Mucosa of descending colon (tissue), 3 donors: Measurements from ENCODE around the gene CCDC127. TPM values are rescaled to one million over a fixed set of nuclear protein-coding genes. Genes with fewer than 3 reads are reported as not detected.

ENCODE experiments used
- ATAC-seq: fragments of 200-7000 bp; cut with Tn5 transposase; one replicate; pipeline ENCODE4 v1.9.1; 2020; ENCODE audit warnings: mild to moderate bottlenecking, moderate library complexity
- DNase-seq, 3 donors: peaks; one replicate each; pipeline ENCODE4 v3.0.0-alpha.2; 2020
- H3K36me3 ChIP-seq: fragments of 200-600 bp; one replicate; pipeline ENCODE4 v1.8.0; 2021; ENCODE audit warnings: low read depth, mild to moderate bottlenecking
- H3K4me1 ChIP-seq: fragments of 200-600 bp; one replicate; pipeline ENCODE4 v1.8.0; 2021; ENCODE audit warnings: low read depth, mild to moderate bottlenecking
- H3K4me3 ChIP-seq: fragments of 200-600 bp; one replicate; pipeline ENCODE4 v1.8.0; 2021; ENCODE audit warnings: mild to moderate bottlenecking
- H3K9me3 ChIP-seq: fragments of 200-600 bp; one replicate; pipeline ENCODE4 v1.8.0; 2021; ENCODE audit warnings: mild to moderate bottlenecking
- CTCF ChIP-seq: fragments of 200-600 bp; IDR thresholded peaks from one replicate; pipeline ENCODE4 v1.8.0; 2022; ENCODE audit warnings: antibody characterized with exemption, mild to moderate bottlenecking
- intact Hi-C, 2 donors: fragments of 100-400 bp; cut with DNase I in 1 of 2; cut with micrococcal nuclease in 1 of 2; formaldehyde crosslinking; loops; one replicate each; pipeline versions ENCODE4 v1.11.0 to v1.11.1; 2022; cut with DNase I, micrococcal nuclease
- total RNA-seq, 3 donors: library from RNA; stranded (reverse); fragmentation: NEBNext Ultra II Directional in 2 of 3; extraction: Animal tissue kit (Norgen Biotek cat#: 25700) in 2 of 3; gene quantifications; one replicate each; pipeline versions ENCODE4 v1.2.1 to v1.2.4, GENCODE V29; 2021 to 2023
- donor health status: DM: no; HTN: no; CAD: no; lungs with moderate emphysema.
- donor health status: DM: no; HTN: no; CAD: no.
- donor health status: DM: no; HTN: yes; CAD: no.

CCDC127 gene
- total RNA-seq, 3 donors from 2014 or later: 3.5 to 9.8 (median 4.7) TPM

- H3K4me1 ChIP-seq: peaks cover 11% of the 10 kb centered on the region
- no peaks in the 10 kb centered on the region for H3K9me3 ChIP-seq
- no peak for DNase-seq
- no peak overlapping the region for H3K4me3 ChIP-seq
- intact Hi-C loops: no loop called here
- no peaks in the 10 kb centered on the region for H3K36me3 ChIP-seq
- TF ChIP-seq CTCF: no peak
- no peak for ATAC-seq
Observed at GRCh38 chr5:192691-192969, 25.3 kb downstream of the CCDC127 start.

- peaks cover 11% of the 10 kb centered on the region for H3K4me1 ChIP-seq
- intact Hi-C loops: no loop called here
- no peaks in the 10 kb centered on the region for H3K9me3 ChIP-seq
- H3K36me3 ChIP-seq: no peaks in the 10 kb centered on the region
- DNase-seq (no peak), ATAC-seq (no peak)
- no peak overlapping the region for H3K4me3 ChIP-seq
- TF ChIP-seq CTCF: no peak
Observed at GRCh38 chr5:191949-192690, 25.8 kb downstream of the CCDC127 start.

DNA sequence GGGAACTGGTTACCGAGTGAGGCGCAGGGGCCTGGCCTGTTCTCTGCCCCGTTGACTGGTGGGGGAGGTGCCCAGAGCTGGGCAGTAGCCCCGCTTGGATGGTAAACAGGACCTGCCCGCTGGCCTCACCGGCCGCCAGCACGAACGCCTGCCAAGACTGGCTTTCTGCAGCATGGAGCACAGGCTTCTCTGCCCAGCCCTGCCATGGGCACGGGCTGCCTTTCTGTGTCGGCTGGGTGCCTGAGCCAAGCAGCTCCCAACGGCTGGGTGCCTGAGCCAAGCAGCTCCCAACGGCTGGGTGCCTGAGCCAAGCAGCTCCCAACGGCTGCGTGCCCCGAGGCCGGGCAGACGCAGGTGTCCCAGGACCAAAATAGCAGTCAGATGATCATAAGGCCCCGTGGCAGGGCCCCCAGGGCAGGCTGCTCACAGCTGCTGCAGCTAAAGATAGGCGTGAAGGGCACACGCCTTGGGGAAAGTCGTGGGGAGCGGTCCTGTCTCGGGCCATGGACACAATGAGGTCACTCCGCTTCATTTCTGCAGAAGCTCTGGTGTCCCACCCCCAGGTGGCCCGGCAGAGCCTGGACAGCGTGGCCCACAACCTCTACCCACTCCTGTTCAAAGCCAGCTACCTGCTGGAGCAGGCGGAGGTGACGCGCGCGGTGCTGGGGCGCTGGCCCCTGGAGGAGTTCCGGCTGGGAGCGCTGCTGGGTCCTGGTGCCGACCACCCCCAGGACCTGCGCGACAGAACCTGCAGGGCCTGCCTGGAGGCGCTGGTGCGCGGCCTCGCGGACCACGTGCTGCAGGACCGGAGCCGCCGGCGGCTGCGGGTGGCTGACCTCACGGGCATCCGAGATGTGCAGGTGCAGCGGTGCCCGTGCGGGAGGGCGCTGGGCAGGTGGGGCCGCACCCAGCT is 26.7 kb downstream of the CCDC127 start, which contains the start of gene LRRC14B:
TSS of gene LRRC14B (plus strand) at position 460 of the 913 bp plus-strand sequence. CDS start at position 504, 44 bp downstream.
- Histone ChIP-seq H3K9me3 (no peaks in the 10 kb centered on the region), H3K4me3 (no peak within 1 kb of the TSS), H3K4me1 (peaks cover 11% of the 10 kb centered on the region), H3K36me3 (no peaks in the 10 kb centered on the region)
- ATAC-seq: peak; percentile 17
- no peak for TF ChIP-seq CTCF
- intact Hi-C loops: no loop called here
- DNase-seq: peak in 1 of 3 donors; percentile 39

- intact Hi-C loops: no loop called here
- DNase-seq: no peak
- Histone ChIP-seq H3K4me3 (no peak overlapping the region), H3K9me3 (no peaks in the 10 kb centered on the region), H3K36me3 (no peaks in the 10 kb centered on the region), H3K4me1 (peaks cover 11% of the 10 kb centered on the region)
- no peak for TF ChIP-seq CTCF
- no peak for ATAC-seq
Observed at GRCh38 chr5:190366-191035, 27.5 kb downstream of the CCDC127 start.

DNA sequence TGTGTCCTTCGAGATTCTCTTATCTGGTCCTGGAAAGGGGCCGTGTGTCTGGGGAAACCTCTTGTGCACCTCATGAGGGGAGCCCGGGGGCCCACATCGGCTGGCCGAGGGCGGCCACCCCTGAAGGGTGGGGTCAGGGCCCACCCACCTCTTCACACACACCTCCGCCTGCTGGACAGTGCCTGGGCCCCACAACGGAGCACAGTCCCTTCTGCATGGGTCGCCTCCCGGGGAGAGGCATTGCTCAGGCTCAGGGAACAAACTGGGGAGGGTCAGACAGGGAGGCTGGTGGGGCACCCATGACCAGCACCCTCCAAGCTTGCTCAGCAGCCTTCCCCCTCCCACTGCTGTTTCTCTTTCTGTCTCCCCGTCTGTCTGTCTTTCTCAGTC is 28.0 kb downstream of the CCDC127 start:
- ATAC-seq: no peak
- intact Hi-C loops: no loop called here
- H3K4me1 ChIP-seq: peaks cover 11% of the 10 kb centered on the region
- H3K36me3 ChIP-seq: no peaks in the 10 kb centered on the region
- no peaks in the 10 kb centered on the region for H3K9me3 ChIP-seq
- H3K4me3 ChIP-seq: no peak overlapping the region
- no peak for DNase-seq
- TF ChIP-seq CTCF: no peak
